Parathyroid adenoma (tissue), 2 donors: Measurements from ENCODE around the gene IFITM10.

Source experiments
- H2AFZ ChIP-seq: fragments of 300-600 bp; sonication (generic); one replicate; pipeline ENCODE4 v1.7.0; 2017; ENCODE audit warnings: antibody characterized with exemption, mild to moderate bottlenecking
- H3K27ac ChIP-seq: fragments of 300-600 bp; sonication (generic); one replicate; pipeline ENCODE4 v1.7.0; 2017
- H3K27me3 ChIP-seq: fragments of 300-600 bp; sonication (generic); one replicate; pipeline ENCODE4 v1.7.0; 2017; ENCODE audit warnings: low read length; ENCODE audit not compliant: control insufficient read depth, insufficient read depth
- H3K36me3 ChIP-seq: fragments of 300-600 bp; sonication (generic); one replicate; pipeline ENCODE4 v1.7.0; 2017; ENCODE audit warnings: low read length; ENCODE audit not compliant: control insufficient read depth, insufficient read depth
- H3K4me1 ChIP-seq: fragments of 300-600 bp; sonication (generic); one replicate; pipeline ENCODE4 v1.7.0; 2017; ENCODE audit warnings: control low read depth
- H3K4me2 ChIP-seq: fragments of 300-600 bp; sonication (generic); one replicate; pipeline ENCODE4 v1.7.0; 2017; ENCODE audit warnings: low read length
- H3K4me3 ChIP-seq: fragments of 300-600 bp; sonication (generic); one replicate; pipeline ENCODE4 v1.7.0; 2017; ENCODE audit warnings: low read depth, low read length
- H3K79me2 ChIP-seq: fragments of 300-600 bp; sonication (generic); one replicate; pipeline ENCODE4 v1.7.0; 2017; ENCODE audit warnings: control low read depth
- H3K9ac ChIP-seq: fragments of 300-600 bp; sonication (generic); one replicate; pipeline ENCODE4 v1.7.0; 2017; ENCODE audit warnings: mild to moderate bottlenecking
- H3K9me3 ChIP-seq: fragments of 300-600 bp; sonication (generic); one replicate; pipeline ENCODE4 v1.7.0; 2017; ENCODE audit warnings: low read length; ENCODE audit not compliant: control insufficient read depth
- TF ChIP-seq, protein P1 (sequence below): fragments of 300-600 bp; sonication (generic); IDR thresholded peaks from one replicate; pipeline ENCODE4 v1.7.0; 2017; ENCODE audit warnings: antibody characterized with exemption, mild to moderate bottlenecking
- donor health status: primary hyperparathyroidism.

IFITM10 gene

DNA sequence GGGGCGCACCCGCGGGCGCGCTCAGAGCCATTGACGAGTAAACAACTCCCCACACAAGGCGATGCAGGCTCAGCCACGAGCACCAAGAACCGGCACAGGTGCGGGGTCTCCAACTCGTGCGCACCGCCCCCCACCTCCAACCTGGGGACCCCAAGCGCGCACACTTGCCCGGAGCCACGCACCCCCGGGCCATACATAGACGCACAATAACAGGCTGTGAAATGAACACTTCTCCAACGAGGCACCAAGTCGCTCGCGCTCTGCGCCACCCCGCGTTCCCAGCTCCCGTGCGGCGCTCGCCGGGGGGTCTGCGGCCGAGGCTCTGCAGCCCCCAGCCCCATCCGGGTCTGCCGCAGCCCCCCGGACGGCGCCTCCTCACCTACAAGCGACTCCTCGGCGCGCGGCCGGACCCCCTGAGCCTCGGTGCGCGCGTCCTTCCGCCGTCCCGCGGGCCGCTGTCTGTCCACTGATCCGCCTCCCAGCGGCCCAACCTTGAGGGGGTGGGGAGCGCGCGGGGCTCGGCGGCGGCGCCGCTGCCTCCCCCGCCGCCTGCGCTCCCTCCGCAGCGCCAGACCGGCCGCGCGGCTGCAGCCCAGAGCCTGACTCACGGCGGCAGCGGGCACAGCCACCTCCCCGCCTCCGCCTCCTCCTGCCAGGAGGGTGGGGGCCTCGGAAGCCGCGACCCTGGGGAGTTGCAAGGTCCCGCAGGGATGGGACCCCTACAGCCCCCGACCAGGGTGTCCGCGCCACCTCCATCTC, 1.6 kb downstream of the IFITM10 start:
- H3K4me2 ChIP-seq = no peak overlapping the region
- no peak overlapping the region for H3K9ac ChIP-seq
- H3K4me1 ChIP-seq = peaks cover 2% of the 10 kb centered on the region
- TF ChIP-seq, protein P1, sequence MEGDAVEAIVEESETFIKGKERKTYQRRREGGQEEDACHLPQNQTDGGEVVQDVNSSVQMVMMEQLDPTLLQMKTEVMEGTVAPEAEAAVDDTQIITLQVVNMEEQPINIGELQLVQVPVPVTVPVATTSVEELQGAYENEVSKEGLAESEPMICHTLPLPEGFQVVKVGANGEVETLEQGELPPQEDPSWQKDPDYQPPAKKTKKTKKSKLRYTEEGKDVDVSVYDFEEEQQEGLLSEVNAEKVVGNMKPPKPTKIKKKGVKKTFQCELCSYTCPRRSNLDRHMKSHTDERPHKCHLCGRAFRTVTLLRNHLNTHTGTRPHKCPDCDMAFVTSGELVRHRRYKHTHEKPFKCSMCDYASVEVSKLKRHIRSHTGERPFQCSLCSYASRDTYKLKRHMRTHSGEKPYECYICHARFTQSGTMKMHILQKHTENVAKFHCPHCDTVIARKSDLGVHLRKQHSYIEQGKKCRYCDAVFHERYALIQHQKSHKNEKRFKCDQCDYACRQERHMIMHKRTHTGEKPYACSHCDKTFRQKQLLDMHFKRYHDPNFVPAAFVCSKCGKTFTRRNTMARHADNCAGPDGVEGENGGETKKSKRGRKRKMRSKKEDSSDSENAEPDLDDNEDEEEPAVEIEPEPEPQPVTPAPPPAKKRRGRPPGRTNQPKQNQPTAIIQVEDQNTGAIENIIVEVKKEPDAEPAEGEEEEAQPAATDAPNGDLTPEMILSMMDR = no peak
- no peak overlapping the region for H3K4me3 ChIP-seq
- H2AFZ ChIP-seq = no peak overlapping the region
- H3K27ac ChIP-seq = no peak overlapping the region
- no peaks in the 10 kb centered on the region for H3K36me3 ChIP-seq
- H3K79me2 ChIP-seq = no peaks in the 10 kb centered on the region
- no peaks in the 10 kb centered on the region for H3K9me3 ChIP-seq
- H3K27me3 ChIP-seq = no peaks in the 10 kb centered on the region

DNA sequence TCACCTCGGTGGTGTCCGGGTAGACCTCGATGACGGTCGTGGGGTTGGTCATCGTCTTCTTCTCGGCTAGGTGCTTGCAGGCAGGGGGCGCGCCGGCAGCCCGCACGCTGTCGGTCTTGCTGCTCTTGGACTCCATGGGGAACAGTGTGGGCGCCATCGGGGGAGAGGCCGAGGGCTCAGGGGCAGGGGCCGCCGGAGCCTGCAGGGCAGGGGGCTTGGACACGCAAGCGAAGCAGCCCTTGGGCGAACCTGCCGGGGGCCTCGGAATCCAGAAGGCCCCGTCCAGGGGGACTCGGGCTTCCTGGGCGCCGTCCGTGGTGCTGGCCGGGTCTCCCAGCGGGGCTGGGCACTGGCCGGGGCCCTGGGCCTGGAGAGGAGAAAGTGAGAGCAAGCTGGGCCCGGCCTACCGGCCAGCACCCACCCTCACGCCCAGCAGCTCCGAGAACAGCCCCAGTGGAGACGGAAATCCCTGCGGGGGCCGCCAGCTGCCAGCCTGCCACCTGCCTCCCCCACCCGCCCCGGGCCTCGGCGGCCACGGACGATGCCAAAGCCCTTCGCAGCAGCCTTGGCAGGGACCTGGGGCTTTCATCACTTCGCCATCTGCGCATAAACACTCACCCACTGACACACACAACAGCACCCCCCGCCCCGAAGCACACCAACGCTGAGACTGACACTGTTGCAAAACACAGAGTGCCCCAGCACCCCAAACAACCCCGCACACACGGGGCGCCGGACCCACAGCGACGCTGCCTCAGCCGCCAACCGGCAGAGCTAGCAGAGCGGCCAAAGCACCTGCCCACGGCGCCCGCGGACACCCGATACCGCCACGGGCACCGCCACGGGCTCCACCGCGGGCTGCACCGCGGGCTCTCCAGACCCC, 2.4 kb downstream of the IFITM10 start:
- no peak overlapping the region for H3K4me2 ChIP-seq
- no peak overlapping the region for H3K9ac ChIP-seq
- no peak overlapping the region for H3K4me3 ChIP-seq
- H3K27me3 ChIP-seq = no peaks in the 10 kb centered on the region
- TF ChIP-seq, protein P1 = no peak
- H3K36me3 ChIP-seq = no peaks in the 10 kb centered on the region
- peaks cover 2% of the 10 kb centered on the region for H3K4me1 ChIP-seq
- H2AFZ ChIP-seq = no peak overlapping the region
- no peaks in the 10 kb centered on the region for H3K79me2 ChIP-seq
- H3K9me3 ChIP-seq = no peaks in the 10 kb centered on the region
- H3K27ac ChIP-seq = no peak overlapping the region

- H3K4me2 ChIP-seq = no peak overlapping the region
- no peaks in the 10 kb centered on the region for H3K36me3 ChIP-seq
- no peak overlapping the region for H2AFZ ChIP-seq
- H3K4me3 ChIP-seq = no peak overlapping the region
- H3K9ac ChIP-seq = no peak overlapping the region
- no peak overlapping the region for H3K27ac ChIP-seq
- H3K4me1 ChIP-seq = peaks cover 2% of the 10 kb centered on the region
- no peaks in the 10 kb centered on the region for H3K27me3 ChIP-seq
- no peaks in the 10 kb centered on the region for H3K9me3 ChIP-seq
- TF ChIP-seq, protein P1 = no peak
- no peaks in the 10 kb centered on the region for H3K79me2 ChIP-seq
These were observed 3.2 kb downstream of the IFITM10 start for GRCh38 chr11:1746956-1747752.

DNA sequence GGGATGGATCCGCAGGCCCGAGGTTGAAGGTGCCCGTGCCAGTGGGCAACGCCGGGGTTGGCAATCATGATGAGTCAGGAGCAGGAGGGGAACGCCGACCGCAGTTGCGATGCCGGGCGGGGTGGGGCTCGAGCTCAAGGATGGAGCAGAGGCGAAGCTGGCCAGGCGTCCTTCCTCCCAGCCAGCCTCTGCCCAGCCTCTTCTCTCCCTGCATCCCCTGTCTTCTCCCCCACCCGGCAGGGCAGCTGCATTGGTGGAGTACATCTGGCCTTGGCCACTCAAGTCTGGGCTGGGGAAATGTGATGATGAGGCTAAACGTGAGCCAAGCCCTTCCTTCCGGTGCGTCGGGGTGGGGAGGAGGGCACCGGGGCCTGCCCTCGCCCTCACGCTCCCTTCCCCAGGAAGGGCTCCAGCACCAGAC, 3.9 kb downstream of the IFITM10 start:
- TF ChIP-seq, protein P1 = no peak
- no peaks in the 10 kb centered on the region for H3K79me2 ChIP-seq
- H3K36me3 ChIP-seq = no peaks in the 10 kb centered on the region
- no peak overlapping the region for H3K9ac ChIP-seq
- H3K9me3 ChIP-seq = no peaks in the 10 kb centered on the region
- H3K4me3 ChIP-seq = no peak overlapping the region
- no peak overlapping the region for H3K4me2 ChIP-seq
- peaks cover 2% of the 10 kb centered on the region for H3K4me1 ChIP-seq
- no peaks in the 10 kb centered on the region for H3K27me3 ChIP-seq
- H3K27ac ChIP-seq = no peak overlapping the region
- H2AFZ ChIP-seq = no peak overlapping the region
